LoVo (cell line): Measurements from ENCODE around the gene NR4A1.
"Not testable (repeated sequence)": the region's sequence is repeated elsewhere in the genome, so short reads cannot be mapped to it uniquely, and the experiment has no call there.

ENCODE experiments used
- DNase-seq: peaks from one replicate; pipeline ENCODE4 v3.0.0-alpha.2; 2016; ENCODE audit warnings: low spot score

The NR4A1 gene

DNA sequence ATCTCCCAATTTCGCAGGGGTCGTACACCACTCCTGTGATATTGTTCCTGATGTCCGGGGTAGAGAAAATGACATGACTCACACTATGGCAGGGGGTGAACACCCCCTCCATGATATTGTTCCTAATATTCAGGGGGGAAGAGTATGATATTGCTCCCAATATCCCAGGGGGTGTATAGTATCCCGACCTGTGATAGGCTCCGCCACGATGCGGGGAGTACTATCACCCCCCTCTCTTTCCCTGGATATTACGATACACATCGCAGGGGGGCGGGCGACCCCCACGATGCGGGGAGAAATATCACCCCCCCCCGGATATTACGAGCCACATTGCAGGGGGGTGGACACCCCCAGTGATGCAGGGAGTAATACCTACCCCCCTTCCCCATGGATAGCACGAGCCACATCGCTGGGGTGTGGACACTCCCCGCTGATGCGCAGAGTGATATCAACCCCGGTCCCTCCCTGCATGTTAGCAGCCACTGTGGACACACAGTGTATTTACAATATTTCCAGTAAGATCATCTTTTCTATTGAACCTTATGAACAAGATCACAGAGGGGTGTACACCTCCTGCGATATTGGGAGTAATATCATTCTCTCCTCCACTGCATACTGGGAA, 45.9 kb downstream of the NR4A1 start:
- DNase-seq: no peak

DNA sequence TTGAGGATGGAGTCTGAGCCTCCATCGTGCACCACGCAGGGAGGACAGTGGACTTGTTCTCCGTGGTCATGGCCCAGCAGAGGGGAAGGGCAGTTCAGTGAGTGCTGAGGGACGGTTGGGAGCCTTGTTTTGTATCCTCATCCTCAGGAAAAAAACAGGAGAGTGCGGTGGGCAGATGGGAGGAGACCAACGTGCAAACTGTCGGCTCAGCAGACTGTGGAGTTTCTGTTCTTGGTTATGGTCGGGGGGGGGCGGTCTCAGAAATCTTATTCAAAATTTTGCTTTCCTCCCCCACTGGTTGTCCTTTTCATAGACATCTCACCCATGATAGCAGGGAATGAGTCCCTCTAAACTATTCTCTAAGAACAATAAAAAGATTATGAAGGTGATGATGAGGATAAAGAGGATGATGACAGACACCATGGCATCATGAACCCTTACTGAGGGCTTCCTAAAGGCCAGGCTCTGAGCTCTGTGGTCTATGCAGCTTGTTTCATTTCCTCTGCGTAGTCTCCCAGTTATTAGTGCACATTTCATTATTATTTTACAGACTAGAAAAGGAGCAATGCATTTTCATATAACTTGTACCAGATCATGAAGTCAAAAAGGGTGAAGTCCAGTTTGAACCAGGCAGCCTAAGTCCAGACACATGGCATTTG, 53.3 kb downstream of the NR4A1 start:
- not testable (repeated sequence) for DNase-seq
